Neutrophil (primary cell): Measurements from ENCODE around the gene PCDHAC2.

Experiments
- H3K27ac ChIP-seq: fragments of 200-600 bp; sonication (generic); 2 replicates; pipeline ENCODE4 v1.5.1; 2016; ENCODE audit warnings: mild to moderate bottlenecking, moderate library complexity
- H3K27me3 ChIP-seq: fragments of 200-600 bp; sonication (generic); 2 replicates; pipeline ENCODE4 v1.6.0; 2016; ENCODE audit warnings: mild to moderate bottlenecking
- H3K36me3 ChIP-seq: fragments of 200-600 bp; sonication (generic); 2 replicates; pipeline ENCODE4 v1.5.1; 2017
- H3K4me1 ChIP-seq, 2 experiments: fragments of 200-600 bp in 1 of 2; sonication (generic) in 1 of 2; 1 replicate in 1 of 2; 2 replicates in 1 of 2; pipeline versions ENCODE4 v1.5.1 to v1.6.1; 2013 to 2016; ENCODE audit warnings: low read depth in 1 of 2, low read length in 1 of 2, mild to moderate bottlenecking in 1 of 2, moderate library complexity in 1 of 2; ENCODE audit not compliant: control insufficient read depth in 1 of 2, insufficient read depth in 1 of 2
- H3K4me3 ChIP-seq, 2 experiments: fragments of 200-600 bp in 1 of 2; sonication (generic) in 1 of 2; 1 replicate in 1 of 2; 2 replicates in 1 of 2; pipeline ENCODE4 v1.5.1; 2013 to 2016; ENCODE audit warnings: low read depth in 1 of 2, low read length in 1 of 2, mild to moderate bottlenecking in 1 of 2, moderate library complexity in 1 of 2
- H3K9me3 ChIP-seq: fragments of 200-600 bp; sonication (generic); 2 replicates; pipeline ENCODE4 v1.5.1; 2016
- CTCF ChIP-seq: fragments of 200-600 bp; sonication (generic); IDR thresholded peaks from 2 replicates; pipeline ENCODE4 v1.5.1; 2016; ENCODE audit warnings: antibody characterized with exemption

The PCDHAC2 gene

GRCh38 chr5:140988608-140989007 is 22.3 kb downstream of the PCDHAC2 start:
- no peak overlapping the region for H3K27ac ChIP-seq
- no peak for TF ChIP-seq CTCF
- no peaks in the 10 kb centered on the region for H3K27me3 ChIP-seq
- no peaks in the 10 kb centered on the region for H3K36me3 ChIP-seq
- no peak overlapping the region for H3K4me3 ChIP-seq
- H3K9me3 ChIP-seq, result no peaks in the 10 kb centered on the region
- H3K4me1 ChIP-seq, result no peaks in the 10 kb centered on the region

- H3K36me3 ChIP-seq, result no peaks in the 10 kb centered on the region
- no peak overlapping the region for H3K27ac ChIP-seq
- TF ChIP-seq CTCF, result no peak
- no peaks in the 10 kb centered on the region for H3K4me1 ChIP-seq
- no peaks in the 10 kb centered on the region for H3K9me3 ChIP-seq
- no peaks in the 10 kb centered on the region for H3K27me3 ChIP-seq
- H3K4me3 ChIP-seq, result no peak overlapping the region
Measured at GRCh38 chr5:140989254-140990020, 23.2 kb downstream of the PCDHAC2 start.

- TF ChIP-seq CTCF, result no peak
- Histone ChIP-seq H3K9me3 (peaks cover 5% of the 10 kb centered on the region), H3K36me3 (no peaks in the 10 kb centered on the region), H3K4me1 (no peaks in the 10 kb centered on the region), H3K27ac (no peak overlapping the region), H3K27me3 (no peaks in the 10 kb centered on the region), H3K4me3 (no peak overlapping the region)
Measured at GRCh38 chr5:140992828-140993227, 26.6 kb downstream of the PCDHAC2 start.

GRCh38 chr5:140996060-140996459 is 29.8 kb downstream of the PCDHAC2 start:
- TF ChIP-seq CTCF, result no peak
- H3K27me3 ChIP-seq, result peaks cover 1% of the 10 kb centered on the region
- H3K9me3 ChIP-seq, result peaks cover 5% of the 10 kb centered on the region
- no peaks in the 10 kb centered on the region for H3K4me1 ChIP-seq
- H3K36me3 ChIP-seq, result no peaks in the 10 kb centered on the region
- no peak overlapping the region for H3K4me3 ChIP-seq
- H3K27ac ChIP-seq, result no peak overlapping the region

GRCh38 chr5:140998921-140999410 is 32.7 kb downstream of the PCDHAC2 start:
- H3K9me3 ChIP-seq, result peaks cover 5% of the 10 kb centered on the region
- H3K27me3 ChIP-seq, result peaks cover 18% of the 10 kb centered on the region
- H3K4me1 ChIP-seq, result no peaks in the 10 kb centered on the region
- no peaks in the 10 kb centered on the region for H3K36me3 ChIP-seq
- H3K27ac ChIP-seq, result no peak overlapping the region
- no peak overlapping the region for H3K4me3 ChIP-seq
- no peak for TF ChIP-seq CTCF
